HG03442 (cell line): ENCODE data around the gene LDHB.
"Not testable (repeated sequence)": the region's sequence is repeated elsewhere in the genome, so short reads cannot be mapped to it uniquely, and the experiment has no call there.

Source experiments
- ATAC-seq: cut with Tn5 transposase; IDR thresholded peaks from one replicate; pipeline ENCODE4 v1.9.1; 2021; ENCODE audit warnings: mild to moderate bottlenecking, moderate library complexity; ENCODE audit not compliant: unreplicated experiment

LDHB gene

GRCh38 chr12:21662122-21662792, 4.6 kb upstream of the LDHB start:
- no peak for ATAC-seq

- not testable (repeated sequence) for ATAC-seq
Observed at GRCh38 chr12:21661396-21662093, 3.9 kb upstream of the LDHB start.

- ATAC-seq: no peak
Observed at GRCh38 chr12:21659383-21659782, 1.7 kb upstream of the LDHB start.

GRCh38 chr12:21656905-21657325, 727 bp downstream of the LDHB start:
- ATAC-seq: peak; percentile 19

- ATAC-seq: no peak
Observed at GRCh38 chr12:21655591-21655990, 2.1 kb downstream of the LDHB start.

GRCh38 chr12:21651821-21652220, 5.8 kb downstream of the LDHB start:
- no peak for ATAC-seq

GRCh38 chr12:21650997-21651396, 6.6 kb downstream of the LDHB start:
- no peak for ATAC-seq

- no peak for ATAC-seq
Observed at GRCh38 chr12:21649034-21649433, 8.6 kb downstream of the LDHB start.

- ATAC-seq: no peak
Observed at GRCh38 chr12:21648378-21648777, 9.3 kb downstream of the LDHB start.

- ATAC-seq: no peak
Observed at GRCh38 chr12:21647179-21647578, 10.5 kb downstream of the LDHB start.

GRCh38 chr12:21645041-21645500, 12.6 kb downstream of the LDHB start:
- not testable (repeated sequence) for ATAC-seq

GRCh38 chr12:21644516-21644915, 13.1 kb downstream of the LDHB start:
- no peak for ATAC-seq

GRCh38 chr12:21643758-21644157, 13.9 kb downstream of the LDHB start:
- ATAC-seq: no peak

GRCh38 chr12:21642707-21643389, 14.8 kb downstream of the LDHB start:
- ATAC-seq: peak; percentile 77

GRCh38 chr12:21638054-21638891, 19.4 kb downstream of the LDHB start:
- no peak for ATAC-seq

GRCh38 chr12:21634245-21634644, 23.4 kb downstream of the LDHB start:
- no peak for ATAC-seq

GRCh38 chr12:21631367-21631766, 26.3 kb downstream of the LDHB start:
- no peak for ATAC-seq

GRCh38 chr12:21627924-21628323, 29.7 kb downstream of the LDHB start:
- no peak for ATAC-seq

- no peak for ATAC-seq
Observed at GRCh38 chr12:21618566-21618965, 39.1 kb downstream of the LDHB start.

GRCh38 chr12:21617030-21617429, 40.6 kb downstream of the LDHB start:
- ATAC-seq: no peak

GRCh38 chr12:21615431-21615830, 42.2 kb downstream of the LDHB start:
- ATAC-seq: no peak
